ENCODE results near the gene ARHGAP26.

ARHGAP26 gene

DNA sequence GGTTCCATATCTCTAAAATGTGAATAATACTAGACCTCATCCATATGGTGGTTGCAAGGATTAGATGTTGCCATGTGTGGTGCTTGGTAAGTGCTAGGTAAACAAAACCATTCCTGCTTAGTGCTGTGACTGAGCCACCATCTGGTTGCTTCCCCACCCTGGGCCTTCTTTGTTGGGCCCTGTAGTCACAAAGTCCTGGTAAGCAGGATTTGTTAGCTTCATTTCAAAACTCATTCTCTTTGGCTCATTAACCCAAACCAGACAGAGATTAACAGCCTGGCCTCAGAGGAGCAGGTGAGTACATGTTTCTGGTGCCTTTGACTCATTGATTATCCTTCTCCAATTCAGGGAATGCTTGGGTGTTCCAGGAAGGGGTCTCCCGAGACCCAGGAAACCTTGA lies 240.2 kb downstream of the ARHGAP26 start:
- TF ChIP-seq FOXP2 (optimal IDR thresholded peaks at IDR 0.05; ENCODE audit: borderline replicate concordance, extremely low read depth, extremely low read length, insufficient read depth) (no peak), SIN3A (IDR thresholded peaks at IDR 0.05; ENCODE audit: borderline replicate concordance, insufficient read depth, low read length) (no peak), TAF1 (IDR thresholded peaks at IDR 0.05; ENCODE audit: borderline replicate concordance, insufficient read depth, low read length) (no peak)

DNA sequence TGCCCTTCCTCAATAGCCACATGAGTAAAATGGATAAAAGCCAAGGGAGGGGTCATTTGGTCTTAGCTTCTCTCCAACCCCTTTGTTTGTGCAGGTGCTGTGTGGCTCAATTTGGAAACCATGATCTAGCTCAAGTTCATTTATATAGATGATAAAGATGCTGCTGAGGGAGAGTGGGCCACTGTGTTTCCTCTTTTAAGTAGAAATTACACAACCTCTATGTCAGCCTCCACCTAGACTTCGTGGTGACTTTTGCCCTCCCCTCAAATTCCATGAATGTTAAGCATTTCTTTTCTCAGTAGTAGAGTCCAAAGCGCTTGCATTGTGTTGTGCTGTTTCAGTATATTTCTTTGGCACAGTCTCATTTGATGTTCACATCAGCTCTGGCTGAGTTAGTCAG lies 241.4 kb downstream of the ARHGAP26 start:
- TF ChIP-seq TAF1 (IDR thresholded peaks at IDR 0.05; ENCODE audit: borderline replicate concordance, insufficient read depth, low read length) (no peak), FOXP2 (optimal IDR thresholded peaks at IDR 0.05; ENCODE audit: borderline replicate concordance, extremely low read depth, extremely low read length, insufficient read depth) (no peak), SIN3A (IDR thresholded peaks at IDR 0.05; ENCODE audit: borderline replicate concordance, insufficient read depth, low read length) (no peak), POLR2AphosphoS5 (IDR thresholded peaks at IDR 0.05; ENCODE audit: low read depth, low read length) (no peak)
- TF ChIP-seq, protein P1, sequence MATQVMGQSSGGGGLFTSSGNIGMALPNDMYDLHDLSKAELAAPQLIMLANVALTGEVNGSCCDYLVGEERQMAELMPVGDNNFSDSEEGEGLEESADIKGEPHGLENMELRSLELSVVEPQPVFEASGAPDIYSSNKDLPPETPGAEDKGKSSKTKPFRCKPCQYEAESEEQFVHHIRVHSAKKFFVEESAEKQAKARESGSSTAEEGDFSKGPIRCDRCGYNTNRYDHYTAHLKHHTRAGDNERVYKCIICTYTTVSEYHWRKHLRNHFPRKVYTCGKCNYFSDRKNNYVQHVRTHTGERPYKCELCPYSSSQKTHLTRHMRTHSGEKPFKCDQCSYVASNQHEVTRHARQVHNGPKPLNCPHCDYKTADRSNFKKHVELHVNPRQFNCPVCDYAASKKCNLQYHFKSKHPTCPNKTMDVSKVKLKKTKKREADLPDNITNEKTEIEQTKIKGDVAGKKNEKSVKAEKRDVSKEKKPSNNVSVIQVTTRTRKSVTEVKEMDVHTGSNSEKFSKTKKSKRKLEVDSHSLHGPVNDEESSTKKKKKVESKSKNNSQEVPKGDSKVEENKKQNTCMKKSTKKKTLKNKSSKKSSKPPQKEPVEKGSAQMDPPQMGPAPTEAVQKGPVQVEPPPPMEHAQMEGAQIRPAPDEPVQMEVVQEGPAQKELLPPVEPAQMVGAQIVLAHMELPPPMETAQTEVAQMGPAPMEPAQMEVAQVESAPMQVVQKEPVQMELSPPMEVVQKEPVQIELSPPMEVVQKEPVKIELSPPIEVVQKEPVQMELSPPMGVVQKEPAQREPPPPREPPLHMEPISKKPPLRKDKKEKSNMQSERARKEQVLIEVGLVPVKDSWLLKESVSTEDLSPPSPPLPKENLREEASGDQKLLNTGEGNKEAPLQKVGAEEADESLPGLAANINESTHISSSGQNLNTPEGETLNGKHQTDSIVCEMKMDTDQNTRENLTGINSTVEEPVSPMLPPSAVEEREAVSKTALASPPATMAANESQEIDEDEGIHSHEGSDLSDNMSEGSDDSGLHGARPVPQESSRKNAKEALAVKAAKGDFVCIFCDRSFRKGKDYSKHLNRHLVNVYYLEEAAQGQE (IDR thresholded peaks at IDR 0.05; ENCODE audit: insufficient read depth in 1 of 2, low read depth in 2 of 2, low read length in 2 of 2), result no peak

DNA sequence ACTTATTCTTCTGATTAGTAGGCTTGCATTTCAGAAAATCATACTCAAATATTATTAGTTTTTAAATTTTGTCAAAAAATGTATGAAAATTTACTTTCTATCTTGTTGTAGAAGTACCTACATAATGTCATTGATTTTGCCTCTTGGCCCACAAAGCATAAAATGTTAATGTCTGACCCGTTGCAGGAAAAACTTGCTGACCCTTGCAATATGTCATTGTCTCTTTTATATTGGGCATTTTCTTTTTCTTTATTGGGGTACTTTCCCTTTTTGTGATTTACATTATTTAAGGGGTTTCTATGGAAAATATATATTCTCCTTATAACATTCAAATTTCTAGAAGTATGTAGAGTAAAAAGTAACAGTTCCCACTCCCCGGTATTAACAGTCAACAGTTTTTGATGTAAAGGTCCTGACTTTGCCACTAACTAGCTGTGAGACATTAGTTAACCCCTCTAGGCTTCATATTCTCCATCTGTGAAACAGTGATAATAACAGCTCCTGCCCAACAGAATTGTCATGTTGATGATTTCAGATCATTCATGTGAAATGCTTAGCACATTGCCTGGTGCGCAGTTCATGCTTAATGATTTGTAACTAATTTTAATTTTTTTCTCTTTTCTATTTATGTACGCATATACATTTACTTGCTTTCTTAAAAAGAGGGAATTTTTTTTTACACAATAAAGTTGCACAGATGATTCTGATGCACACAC lies 243.2 kb downstream of the ARHGAP26 start:
- TF ChIP-seq SIN3A (IDR thresholded peaks at IDR 0.05; ENCODE audit: borderline replicate concordance, insufficient read depth, low read length) (no peak), TAF1 (IDR thresholded peaks at IDR 0.05; ENCODE audit: borderline replicate concordance, insufficient read depth, low read length) (no peak), POLR2AphosphoS5 (IDR thresholded peaks at IDR 0.05; ENCODE audit: low read depth, low read length) (no peak)

DNA sequence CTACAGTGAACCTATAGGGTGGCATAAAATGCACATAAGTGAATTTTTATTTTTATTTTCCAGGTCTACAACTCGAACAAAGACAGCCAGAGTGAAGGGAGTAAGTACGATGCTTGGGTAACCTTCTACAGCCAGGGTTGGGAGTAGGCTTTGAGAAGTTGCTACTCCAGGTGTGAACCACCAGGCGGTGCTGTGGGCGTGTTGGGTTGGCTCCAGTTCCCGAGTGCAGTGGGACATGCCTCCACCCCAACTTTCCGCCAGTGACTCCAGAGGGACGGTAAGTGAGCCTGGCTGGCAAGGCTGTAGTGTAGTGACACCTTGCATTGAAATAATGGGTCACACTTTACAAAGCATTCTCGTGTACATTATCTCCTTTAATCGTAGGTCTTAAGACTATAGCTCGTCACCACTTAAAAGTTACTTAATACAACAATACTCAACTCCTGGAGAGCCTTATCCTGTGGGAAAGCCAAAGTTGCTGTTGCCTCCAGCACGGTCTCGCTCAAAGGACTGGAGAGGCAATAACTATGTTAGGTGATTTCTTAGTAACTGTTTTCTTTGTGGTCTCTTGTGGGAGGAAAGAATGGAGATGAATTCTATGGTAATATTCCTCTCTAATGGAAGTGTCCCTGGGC lies 244.0 kb downstream of the ARHGAP26 start:
- TF ChIP-seq POLR2AphosphoS5 (IDR thresholded peaks at IDR 0.05; ENCODE audit: low read depth, low read length) (no peak), TAF1 (IDR thresholded peaks at IDR 0.05; ENCODE audit: borderline replicate concordance, insufficient read depth, low read length) (no peak)
- TF ChIP-seq, protein P1 (IDR thresholded peaks at IDR 0.05; ENCODE audit: insufficient read depth in 1 of 2, low read depth in 2 of 2, low read length in 2 of 2), result no peak

DNA sequence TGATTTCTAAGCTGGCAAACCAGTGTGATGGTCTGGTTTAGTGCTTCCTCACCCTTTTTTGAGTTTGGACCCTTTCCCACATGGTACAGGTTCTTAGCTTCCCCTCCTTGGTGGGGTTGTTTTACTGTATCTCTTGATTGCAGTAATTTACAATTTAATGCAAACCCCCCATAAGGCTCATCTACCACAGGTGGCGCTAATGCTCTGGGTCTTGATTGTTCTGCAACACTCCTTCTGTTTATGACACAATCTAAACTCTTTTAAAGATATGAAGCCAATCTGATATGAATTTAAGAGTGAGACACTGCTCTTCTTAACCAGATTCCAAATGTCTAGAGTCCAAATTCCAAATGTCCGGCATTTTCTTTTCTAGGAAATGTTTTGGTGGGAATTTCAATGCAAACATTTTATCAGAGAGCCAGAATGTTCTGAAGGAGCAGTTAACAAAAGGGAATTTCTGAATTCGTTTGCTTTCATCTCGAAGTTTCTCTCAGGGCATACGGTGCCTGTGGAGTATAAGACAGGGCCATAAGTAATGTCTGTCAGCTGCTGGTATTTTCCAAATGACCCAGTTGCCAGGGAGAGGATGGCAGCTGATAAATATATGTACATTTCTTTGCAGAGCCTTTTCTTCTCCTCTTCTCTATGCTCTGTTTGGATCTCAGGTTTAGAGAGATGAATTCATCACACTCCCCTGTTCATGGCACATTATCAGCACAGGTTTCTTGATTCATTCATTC lies 246.8 kb downstream of the ARHGAP26 start:
- TF ChIP-seq TAF1 (IDR thresholded peaks at IDR 0.05; ENCODE audit: borderline replicate concordance, insufficient read depth, low read length) (no peak), FOXP2 (optimal IDR thresholded peaks at IDR 0.05; ENCODE audit: borderline replicate concordance, extremely low read depth, extremely low read length, insufficient read depth) (no peak)

DNA sequence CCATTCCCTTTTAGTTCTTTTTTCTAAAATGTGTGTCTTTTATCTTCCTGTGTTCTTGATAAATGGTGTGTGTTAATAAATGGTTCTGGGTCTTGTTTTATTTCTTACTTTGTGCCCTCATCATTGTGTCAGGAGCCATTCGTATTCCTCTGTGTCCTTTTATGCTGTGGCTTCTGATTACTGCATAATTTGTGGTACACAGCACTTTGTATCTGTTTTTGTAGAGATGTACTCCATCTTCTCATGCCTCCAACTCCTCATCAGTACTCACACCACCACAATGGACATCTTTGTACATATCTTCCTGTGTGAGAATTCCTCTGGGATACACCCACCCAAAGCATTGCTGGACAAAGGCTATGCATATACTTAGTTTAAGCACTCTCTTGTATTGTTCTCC lies 247.4 kb downstream of the ARHGAP26 start:
- TF ChIP-seq TAF1 (IDR thresholded peaks at IDR 0.05; ENCODE audit: borderline replicate concordance, insufficient read depth, low read length), result no peak
- TF ChIP-seq FOXP2 (optimal IDR thresholded peaks at IDR 0.05; ENCODE audit: borderline replicate concordance, extremely low read depth, extremely low read length, insufficient read depth), result no peak
- TF ChIP-seq SIN3A (IDR thresholded peaks at IDR 0.05; ENCODE audit: borderline replicate concordance, insufficient read depth, low read length), result no peak
- TF ChIP-seq POLR2AphosphoS5 (IDR thresholded peaks at IDR 0.05; ENCODE audit: low read depth, low read length), result no peak
- TF ChIP-seq, protein P1 (IDR thresholded peaks at IDR 0.05; ENCODE audit: insufficient read depth in 1 of 2, low read depth in 2 of 2, low read length in 2 of 2), result no peak

All from PFSK-1 (cell line).